HEK293T (cell line): ENCODE results near the gene SOD3.

Experiments used
- BHLHE40 ChIP-seq: fragments of 450-650 bp; IDR thresholded peaks from 2 replicates; pipeline ENCODE4 v1.6.1; 2016; ENCODE audit warnings: mild to moderate bottlenecking, moderate library complexity, borderline replicate concordance
- LEF1 ChIP-seq: fragments of 450-650 bp; IDR thresholded peaks from 2 replicates; pipeline ENCODE4 v1.6.1; 2017; ENCODE audit warnings: mild to moderate bottlenecking, borderline replicate concordance
- SUZ12 ChIP-seq: fragments of 450-650 bp; IDR thresholded peaks from 2 replicates; pipeline ENCODE4 v1.6.1; 2016; ENCODE audit warnings: mild to moderate bottlenecking

DNA sequence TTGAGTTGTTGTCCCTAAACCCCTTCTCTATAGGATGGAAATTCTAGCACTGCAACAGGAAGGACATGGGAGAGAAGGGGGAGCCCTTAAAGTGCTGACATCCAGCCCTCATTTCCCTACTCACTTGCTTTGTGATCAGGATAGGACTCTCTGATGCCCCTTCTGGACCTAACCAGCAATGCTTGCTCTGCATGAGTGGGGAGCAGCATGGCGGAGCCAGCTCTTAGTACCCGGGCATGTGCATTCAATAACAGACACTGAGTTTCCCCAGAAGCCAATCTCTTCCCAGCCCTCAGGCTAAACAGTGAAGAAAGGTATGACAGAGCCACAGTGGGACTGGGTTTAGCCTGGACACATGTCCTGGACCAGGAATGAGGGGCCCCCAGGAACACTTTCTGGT is 14.0 kb downstream of the SOD3 start:
- TF ChIP-seq SUZ12 (no peak), LEF1 (no peak), BHLHE40 (no peak)
